Gastroesophageal sphincter (tissue), 3 donors: ENCODE data around the gene SHOC2.

Experiments
- CTCF ChIP-seq, 4 experiments: fragments of 200-600 bp in 2 of 4; fragments of 450-650 bp in 2 of 4; sonication (generic) in 1 of 4; IDR thresholded peaks; one replicate each; pipeline ENCODE4 v1.5.1; 2017 to 2019; ENCODE audit warnings: antibody characterized with exemption in 4 of 4, mild to moderate bottlenecking in 2 of 4, moderate library complexity in 2 of 4
- EP300 ChIP-seq: sonication (generic); formaldehyde crosslinking; IDR thresholded peaks from one replicate; pipeline ENCODE4 v1.6.1; 2017; ENCODE audit warnings: antibody characterized with exemption, mild to moderate bottlenecking
- POLR2A ChIP-seq, 2 donors: fragments of 450-650 bp; IDR thresholded peaks; one replicate each; pipeline ENCODE4 v1.6.1; 2017; ENCODE audit warnings: antibody characterized with exemption in 2 of 2, mild to moderate bottlenecking in 2 of 2, moderate library complexity in 1 of 2

DNA sequence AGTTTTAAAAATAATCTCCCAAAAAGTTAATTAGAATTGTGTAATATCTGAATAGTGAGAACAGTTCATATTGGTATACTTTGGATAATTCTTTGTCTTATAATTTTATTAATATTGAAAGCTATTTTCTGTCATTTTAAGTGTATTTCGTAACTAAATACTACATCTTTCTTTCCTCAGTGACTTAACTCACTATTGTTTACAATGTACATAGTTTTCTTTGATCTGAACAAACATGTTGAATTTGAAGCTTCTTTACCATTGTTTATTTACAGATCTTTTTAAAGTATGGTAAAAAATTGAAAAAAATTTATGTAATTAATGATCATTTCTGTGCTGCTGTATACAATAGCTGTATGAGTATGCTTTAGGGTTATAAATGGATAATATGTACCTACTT, 42.6 kb upstream of the SHOC2 start:
- TF ChIP-seq CTCF (IDR thresholded peaks at IDR 0.05) = no peak
- no peak for TF ChIP-seq POLR2A (IDR thresholded peaks at IDR 0.05)
- no peak for TF ChIP-seq EP300
